ENCODE results near the gene PSG11. TPM values are rescaled to one million over a fixed set of nuclear protein-coding genes. Genes with fewer than 3 reads are reported as not detected.
"Not testable (repeated sequence)": the region's sequence is repeated elsewhere in the genome, so short reads cannot be mapped to it uniquely, and the experiment has no call there.

The PSG11 gene
- total RNA-seq (2014; rRNA removed; shearing (Covaris generic)) (not detected in 2 replicates), polyA plus RNA-seq (2016; fragmentation: Nextera tagmentation; extraction: Ambion mirVana) (not detected in 2 replicates)
- long read RNA-seq: 0 reads

GRCh38 chr19:43026369-43026768 lies at the start of gene PSG11:
TSS of gene PSG11 (minus strand) at chr19:43026469. CDS start at chr19:43026372, 97 bp downstream.
- not testable (repeated sequence) for ATAC-seq; H3K4me3 ChIP-seq; H3K27ac Mint-ChIP-seq; H4K20me1 ChIP-seq (replicated peaks; ENCODE audit: insufficient read depth); H3K4me3 Mint-ChIP-seq; H3K4me1 Mint-ChIP-seq; H3K36me3 ChIP-seq (ENCODE audit: insufficient read depth); H3K4me1 ChIP-seq (ENCODE audit: insufficient read depth); H3F3A ChIP-seq (replicated peaks; ENCODE audit: low read depth); DNase-seq (ENCODE audit: low spot score); H3K4me2 ChIP-seq; H3K9me2 ChIP-seq (ENCODE audit: insufficient read depth); H3K27ac ChIP-seq (ENCODE audit: low read depth); H3K79me2 ChIP-seq (replicated peaks; ENCODE audit: insufficient read depth); H2AFZ ChIP-seq; H3K27me3 ChIP-seq (ENCODE audit: insufficient read depth); H3K27me3 Mint-ChIP-seq (ENCODE audit: insufficient read depth, low read depth, poor library complexity)
- H3K36me3 Mint-ChIP-seq (ENCODE audit: low read depth): peaks cover 45% of the 10 kb centered on the region
- peaks cover 92% of the 10 kb centered on the region for H3K9me3 Mint-ChIP-seq

- H2AFZ ChIP-seq; H3K79me2 ChIP-seq (replicated peaks; ENCODE audit: insufficient read depth); H3K4me3 ChIP-seq; H4K20me1 ChIP-seq (replicated peaks; ENCODE audit: insufficient read depth); H3K36me3 ChIP-seq (ENCODE audit: insufficient read depth); H3K27me3 ChIP-seq (ENCODE audit: insufficient read depth); H3K4me2 ChIP-seq; H3K4me3 Mint-ChIP-seq; H3K27ac ChIP-seq (ENCODE audit: low read depth); H3F3A ChIP-seq (replicated peaks; ENCODE audit: low read depth); H3K9me2 ChIP-seq (ENCODE audit: insufficient read depth); H3K27me3 Mint-ChIP-seq (ENCODE audit: insufficient read depth, low read depth, poor library complexity); ATAC-seq; DNase-seq (ENCODE audit: low spot score); H3K4me1 ChIP-seq (ENCODE audit: insufficient read depth); H3K27ac Mint-ChIP-seq; H3K4me1 Mint-ChIP-seq: not testable (repeated sequence)
- Mint-ChIP-seq H3K36me3 (ENCODE audit: low read depth) (peaks cover 46% of the 10 kb centered on the region), H3K9me3 (peaks cover 93% of the 10 kb centered on the region)
Measured at GRCh38 chr19:43062418-43062817, 36.1 kb upstream of the PSG11 start.

- ATAC-seq, H3K27ac Mint-ChIP-seq, H3K4me3 Mint-ChIP-seq: not testable (repeated sequence)
Measured at GRCh38 chr19:43061326-43061725, 35.1 kb upstream of the PSG11 start.

GRCh38 chr19:43060254-43060653 lies 34.0 kb upstream of the PSG11 start:
- H3K79me2 ChIP-seq (replicated peaks; ENCODE audit: insufficient read depth); H4K20me1 ChIP-seq (replicated peaks; ENCODE audit: insufficient read depth); H3K4me3 Mint-ChIP-seq; H3K4me2 ChIP-seq; H3K4me1 Mint-ChIP-seq; DNase-seq (ENCODE audit: low spot score); H3K4me1 ChIP-seq (ENCODE audit: insufficient read depth); H3K27ac ChIP-seq (ENCODE audit: low read depth); H3K27ac Mint-ChIP-seq; H3K4me3 ChIP-seq; H3K27me3 Mint-ChIP-seq (ENCODE audit: insufficient read depth, low read depth, poor library complexity); H3F3A ChIP-seq (replicated peaks; ENCODE audit: low read depth); H3K9me2 ChIP-seq (ENCODE audit: insufficient read depth); H3K27me3 ChIP-seq (ENCODE audit: insufficient read depth); H2AFZ ChIP-seq; H3K36me3 ChIP-seq (ENCODE audit: insufficient read depth); ATAC-seq: not testable (repeated sequence)
- Mint-ChIP-seq H3K36me3 (ENCODE audit: low read depth) (peaks cover 37% of the 10 kb centered on the region; the same call in 2 of the 3 replicates), H3K9me3 (peaks cover 92% of the 10 kb centered on the region)

More at GRCh38 chr19:43061326-43061725, 35.1 kb upstream of the PSG11 start:
- peaks cover 42% of the 10 kb centered on the region; the same call in 2 of the 3 replicates for H3K36me3 Mint-ChIP-seq (ENCODE audit: low read depth)
- peak; percentile 4 for DNase-seq (ENCODE audit: low spot score)
- H3F3A ChIP-seq (replicated peaks; ENCODE audit: low read depth); H3K36me3 ChIP-seq (ENCODE audit: insufficient read depth); H3K4me3 ChIP-seq; H3K27me3 Mint-ChIP-seq (ENCODE audit: insufficient read depth, low read depth, poor library complexity); H3K79me2 ChIP-seq (replicated peaks; ENCODE audit: insufficient read depth); H4K20me1 ChIP-seq (replicated peaks; ENCODE audit: insufficient read depth); H3K9me2 ChIP-seq (ENCODE audit: insufficient read depth); H3K27me3 ChIP-seq (ENCODE audit: insufficient read depth); H3K4me2 ChIP-seq; H2AFZ ChIP-seq; H3K4me1 Mint-ChIP-seq; H3K4me1 ChIP-seq (ENCODE audit: insufficient read depth); H3K27ac ChIP-seq (ENCODE audit: low read depth): not testable (repeated sequence)
- peaks cover 93% of the 10 kb centered on the region for H3K9me3 Mint-ChIP-seq

GRCh38 chr19:43059482-43059881 lies 33.2 kb upstream of the PSG11 start:
- peaks cover 98% of the 10 kb centered on the region for H3K9me3 Mint-ChIP-seq
- H3K27me3 Mint-ChIP-seq (ENCODE audit: insufficient read depth, low read depth, poor library complexity); H3K27ac ChIP-seq (ENCODE audit: low read depth): not testable (repeated sequence)

GRCh38 chr19:43058440-43058839 lies 32.2 kb upstream of the PSG11 start:
- not testable (repeated sequence) for H3K27ac ChIP-seq (ENCODE audit: low read depth); H4K20me1 ChIP-seq (replicated peaks; ENCODE audit: insufficient read depth); H3K4me3 Mint-ChIP-seq; H3K4me1 ChIP-seq (ENCODE audit: insufficient read depth); H3K36me3 ChIP-seq (ENCODE audit: insufficient read depth); H3F3A ChIP-seq (replicated peaks; ENCODE audit: low read depth); H3K4me3 ChIP-seq; H3K9me2 ChIP-seq (ENCODE audit: insufficient read depth); H3K27me3 ChIP-seq (ENCODE audit: insufficient read depth); H2AFZ ChIP-seq; ATAC-seq; H3K4me1 Mint-ChIP-seq; H3K27ac Mint-ChIP-seq; H3K79me2 ChIP-seq (replicated peaks; ENCODE audit: insufficient read depth); H3K4me2 ChIP-seq; DNase-seq (ENCODE audit: low spot score)
- peaks cover 11% of the 10 kb centered on the region for H3K27me3 Mint-ChIP-seq (ENCODE audit: insufficient read depth, low read depth, poor library complexity)
- peaks cover 98% of the 10 kb centered on the region for H3K9me3 Mint-ChIP-seq
- peaks cover 40% of the 10 kb centered on the region; the same call in 2 of the 3 replicates for H3K36me3 Mint-ChIP-seq (ENCODE audit: low read depth)

More at GRCh38 chr19:43059482-43059881, 33.2 kb upstream of the PSG11 start:
- not testable (repeated sequence) for H3K27me3 ChIP-seq (ENCODE audit: insufficient read depth); H2AFZ ChIP-seq; H3K4me3 Mint-ChIP-seq; H3F3A ChIP-seq (replicated peaks; ENCODE audit: low read depth); ATAC-seq; H3K9me2 ChIP-seq (ENCODE audit: insufficient read depth); H3K36me3 ChIP-seq (ENCODE audit: insufficient read depth); H3K4me3 ChIP-seq; H3K4me1 Mint-ChIP-seq; H4K20me1 ChIP-seq (replicated peaks; ENCODE audit: insufficient read depth); H3K4me2 ChIP-seq; H3K79me2 ChIP-seq (replicated peaks; ENCODE audit: insufficient read depth); H3K27ac Mint-ChIP-seq; H3K4me1 ChIP-seq (ENCODE audit: insufficient read depth); DNase-seq (ENCODE audit: low spot score)
- peaks cover 37% of the 10 kb centered on the region; the same call in 2 of the 3 replicates for H3K36me3 Mint-ChIP-seq (ENCODE audit: low read depth)

GRCh38 chr19:43047966-43048365 lies 21.7 kb upstream of the PSG11 start:
- H2AFZ ChIP-seq; H3K27ac ChIP-seq (ENCODE audit: low read depth); H4K20me1 ChIP-seq (replicated peaks; ENCODE audit: insufficient read depth); H3K4me3 ChIP-seq; H3F3A ChIP-seq (replicated peaks; ENCODE audit: low read depth); H3K4me1 ChIP-seq (ENCODE audit: insufficient read depth); H3K9me2 ChIP-seq (ENCODE audit: insufficient read depth); H3K4me1 Mint-ChIP-seq; ATAC-seq; H3K4me2 ChIP-seq; H3K27me3 Mint-ChIP-seq (ENCODE audit: insufficient read depth, low read depth, poor library complexity); H3K27ac Mint-ChIP-seq; H3K79me2 ChIP-seq (replicated peaks; ENCODE audit: insufficient read depth); DNase-seq (ENCODE audit: low spot score); H3K4me3 Mint-ChIP-seq; H3K36me3 ChIP-seq (ENCODE audit: insufficient read depth); H3K27me3 ChIP-seq (ENCODE audit: insufficient read depth): not testable (repeated sequence)
- Mint-ChIP-seq H3K36me3 (ENCODE audit: low read depth) (peaks cover 13% of the 10 kb centered on the region; the same call in 2 of the 3 replicates), H3K9me3 (peaks cover 73% of the 10 kb centered on the region)

All from GM23338 (cell line).